OCI-LY7 (cell line): ENCODE data around the gene HS3ST3B1. TPM values are rescaled to one million over a fixed set of nuclear protein-coding genes. Genes with fewer than 3 reads are reported as not detected.

Source experiments
- BruUV-seq: library from RNA; stranded (reverse); fragments of 400-500 nt; replicated peaks from 2 replicates; lab custom pipeline; 2021; lab: Mats Ljungman, UMichigan
- CTCF ChIA-PET: fragments of 300-600 bp; sonication (Branson Sonifier 250); formaldehyde crosslinking; loops from one replicate; lab custom pipeline; 2022; ENCODE audit warnings: antibody characterized with exemption; ENCODE audit not compliant: unreplicated experiment; lab: Charles Lee
- POLR2A ChIA-PET: fragments of 300-600 bp; sonication (Branson Sonifier 250); formaldehyde crosslinking; loops from one replicate; lab custom pipeline; 2022; ENCODE audit warnings: antibody characterized with exemption; lab: Charles Lee
- DNase-seq: peaks from one replicate; pipeline ENCODE4 v3.0.0-alpha.2; 2015; ENCODE audit warnings: low spot score
- H2AFZ ChIP-seq: fragments of 200-600 bp; sonication (generic), shearing (Covaris generic); 2 replicates; pipeline ENCODE4 v1.6.1; 2014; ENCODE audit warnings: mild to moderate bottlenecking, antibody characterized with exemption, low read length, moderate library complexity
- H3K27ac ChIP-seq: fragments of 200-600 bp; sonication (generic); 2 replicates; pipeline ENCODE4 v1.5.1; 2014; ENCODE audit warnings: mixed run types, low read depth, mild to moderate bottlenecking, moderate library complexity, low read length, inconsistent platforms; ENCODE audit not compliant: poor library complexity, severe bottlenecking
- H3K36me3 ChIP-seq: fragments of 200-600 bp; sonication (generic); 2 replicates; pipeline ENCODE4 v1.6.1; 2014; ENCODE audit warnings: mild to moderate bottlenecking, antibody characterized with exemption, low read length, moderate library complexity, mixed read lengths; ENCODE audit not compliant: insufficient read depth
- H3K4me1 ChIP-seq: fragments of 200-600 bp; sonication (generic); 2 replicates; pipeline ENCODE4 v1.5.1; 2014; ENCODE audit warnings: mild to moderate bottlenecking, low read length; ENCODE audit not compliant: insufficient read depth, poor library complexity, severe bottlenecking
- H3K4me2 ChIP-seq: fragments of 200-600 bp; sonication (generic); 2 replicates; pipeline ENCODE4 v1.6.1; 2014; ENCODE audit warnings: mild to moderate bottlenecking, low read length
- H3K4me3 ChIP-seq: fragments of 200-600 bp; sonication (generic); 2 replicates; pipeline ENCODE4 v1.5.1; 2014; ENCODE audit warnings: mild to moderate bottlenecking, low read depth, low read length; ENCODE audit not compliant: poor library complexity, severe bottlenecking
- H3K79me2 ChIP-seq: fragments of 200-600 bp; sonication (generic); 2 replicates; pipeline ENCODE4 v1.6.1; 2016; ENCODE audit warnings: low read depth, mild to moderate bottlenecking, low read length, moderate library complexity, mixed read lengths; ENCODE audit not compliant: insufficient read depth
- H3K9me2 ChIP-seq: fragments of 200-600 bp; sonication (generic); 2 replicates; pipeline ENCODE4 v1.6.1; 2016; ENCODE audit warnings: mild to moderate bottlenecking, low read length, mixed read lengths; ENCODE audit not compliant: insufficient read depth
- H3K9me3 ChIP-seq: fragments of 200-600 bp; sonication (generic); 2 replicates; pipeline ENCODE4 v1.6.1; 2014; ENCODE audit warnings: mild to moderate bottlenecking, mixed run types, low read length, mixed read lengths
- H4K20me1 ChIP-seq: fragments of 200-600 bp; sonication (generic); 2 replicates; pipeline ENCODE4 v1.6.1; 2014; ENCODE audit warnings: mild to moderate bottlenecking, antibody characterized with exemption, low read length, moderate library complexity, mixed read lengths; ENCODE audit not compliant: insufficient read depth
- CTCF ChIP-seq: fragments of 200-600 bp; sonication (generic); conservative IDR thresholded peaks from 2 replicates; pipeline ENCODE4 v1.5.1; 2014; ENCODE audit warnings: mild to moderate bottlenecking, antibody characterized with exemption, low read length, moderate library complexity, mixed read lengths
- EZH2phosphoT487 ChIP-seq: fragments of 200-600 bp; sonication (generic); IDR thresholded peaks from 2 replicates; pipeline ENCODE4 v1.6.1; 2018; ENCODE audit warnings: low read depth, borderline replicate concordance, mild to moderate bottlenecking, mixed run types, antibody characterized with exemption, low read length, moderate library complexity, mixed read lengths
- intact Hi-C: fragments of 100-400 bp; cut with micrococcal nuclease; formaldehyde crosslinking; loops from one replicate; pipeline ENCODE4 v1.10.0; 2022; ENCODE audit not compliant: unreplicated experiment
- total RNA-seq, 2 experiments: library from RNA; depleted of rRNA in 1 of 2; stranded (reverse); fragments of >200 nt in 1 of 2; shearing (Covaris generic) in 1 of 2; gene quantifications; 2 replicates each; pipeline ENCODE4 v1.2.3, GENCODE V29; 2014 to 2022

The HS3ST3B1 gene
- total RNA-seq, 2 experiments from 2014 or later: 0.03 to 1.6 TPM

GRCh38 chr17:14299280-14300141, 1.4 kb upstream of the HS3ST3B1 start:
- POLR2A ChIA-PET: no interaction called here
- intact Hi-C loops: loop anchor here (5.0 to 10.0 kb wide), 5 partner anchors 452 to 722 kb away; no protein-coding TSS in a partner anchor
- no peak for DNase-seq
- no TSS peak for BruUV-seq
- Histone ChIP-seq H3K27ac (no peak overlapping the region), H3K4me1 (peaks cover 20% of the 10 kb centered on the region), H3K9me3 (no peaks in the 10 kb centered on the region), H3K36me3 (no peaks in the 10 kb centered on the region), H4K20me1 (no peaks in the 10 kb centered on the region), H3K4me2 (0 out of 2 replicates have a peak overlapping the region, but pooled peaks have one; percentile 3), H3K4me3 (no peak overlapping the region), H3K79me2 (no peaks in the 10 kb centered on the region), H3K9me2 (no peaks in the 10 kb centered on the region), H2AFZ (no peak overlapping the region)
- CTCF ChIA-PET: no interaction called here
- no peak for TF ChIP-seq CTCF
- no peak for TF ChIP-seq EZH2phosphoT487

- DNase-seq: peak; percentile 47
- Histone ChIP-seq H3K4me2 (peak overlapping the region; percentile 73), H3K4me3 (peak overlapping the region; percentile 62), H3K9me3 (no peaks in the 10 kb centered on the region), H3K4me1 (peaks cover 16% of the 10 kb centered on the region), H4K20me1 (no peaks in the 10 kb centered on the region; the same call in 1 of the 2 replicates), H3K9me2 (no peaks in the 10 kb centered on the region), H3K27ac (no peak overlapping the region), H3K79me2 (no peaks in the 10 kb centered on the region), H2AFZ (peak overlapping the region; percentile 59; the same call in 1 of the 2 replicates), H3K36me3 (no peaks in the 10 kb centered on the region)
- CTCF ChIA-PET: interaction anchor here (0.6 kb wide), 2 partner anchors 22 to 258 kb away, joined by 3 to 4 read pairs; no protein-coding TSS in a partner anchor
- POLR2A ChIA-PET: interaction anchor here (0.5 to 1.2 kb wide), 5 partner anchors 258 to 726 kb away, joined by 3 to 5 read pairs (median 3); no protein-coding TSS in a partner anchor
- no TSS peak for BruUV-seq
- TF ChIP-seq EZH2phosphoT487 (no peak), CTCF (peak; percentile 46; the same call in 1 of the 2 replicates)
- intact Hi-C loops: loop anchor here (5.0 to 10.0 kb wide), 5 partner anchors 454 to 724 kb away; no protein-coding TSS in a partner anchor
Measured at GRCh38 chr17:14301279-14302090, 604 bp downstream of the HS3ST3B1 start.
